Neuronal stem cell (in vitro differentiated cells): ENCODE data around the gene ATP6V0E1.
"Not testable (repeated sequence)": the region's sequence is repeated elsewhere in the genome, so short reads cannot be mapped to it uniquely, and the experiment has no call there.

Experiments used
- DNase-seq: peaks from one replicate; pipeline ENCODE4 v3.0.0-alpha.2; 2013; ENCODE audit warnings: low spot score
- H2AFZ ChIP-seq: one replicate; pipeline ENCODE4 v1.6.1; 2013; ENCODE audit warnings: mild to moderate bottlenecking, low read length, inconsistent platforms
- H2AK5ac ChIP-seq: 2 replicates; pipeline ENCODE4 v1.6.1; 2013; ENCODE audit warnings: low read depth, mild to moderate bottlenecking, inconsistent platforms, low read length, moderate library complexity, mixed read lengths
- H2BK120ac ChIP-seq: 2 replicates; pipeline ENCODE4 v1.6.1; 2013; ENCODE audit warnings: low read depth, mild to moderate bottlenecking, inconsistent platforms, low read length, moderate library complexity, mixed read lengths
- H2BK12ac ChIP-seq: one replicate; pipeline ENCODE4 v1.6.1; 2013; ENCODE audit warnings: low read length, inconsistent platforms
- H2BK15ac ChIP-seq: 2 replicates; pipeline ENCODE4 v1.6.1; 2013; ENCODE audit warnings: mild to moderate bottlenecking, low read length, inconsistent platforms, mixed read lengths
- H2BK5ac ChIP-seq: one replicate; pipeline ENCODE4 v1.6.1; 2013; ENCODE audit warnings: inconsistent platforms, mild to moderate bottlenecking, low read length, moderate library complexity
- H3K14ac ChIP-seq: one replicate; pipeline ENCODE4 v1.6.1; 2013; ENCODE audit warnings: low read length, inconsistent platforms
- H3K18ac ChIP-seq: 2 replicates; pipeline ENCODE4 v1.6.1; 2013; ENCODE audit warnings: low read length, inconsistent platforms
- H3K23ac ChIP-seq: 2 replicates; pipeline ENCODE4 v1.6.1; 2013; ENCODE audit warnings: low read depth, mild to moderate bottlenecking, mixed read lengths, low read length, inconsistent platforms; ENCODE audit not compliant: poor library complexity
- H3K27ac ChIP-seq: replicated peaks from 3 replicates; pipeline ENCODE4 v1.5.1; 2013; ENCODE audit warnings: low read length, inconsistent platforms
- H3K27me3 ChIP-seq, 3 experiments: 2 replicates each; pipeline ENCODE4 v1.6.1; 2013; ENCODE audit warnings: low read length in 3 of 3, mild to moderate bottlenecking in 2 of 3, inconsistent platforms in 1 of 3, low read depth in 1 of 3, mixed read lengths in 1 of 3, moderate library complexity in 1 of 3; ENCODE audit not compliant: control insufficient read depth in 3 of 3, insufficient read depth in 3 of 3
- H3K36me3 ChIP-seq, 2 donors: replicated peaks in 1 of 2; 2 replicates each; pipeline ENCODE4 v1.6.1; 2013; ENCODE audit warnings: low read length in 2 of 2; ENCODE audit not compliant: control insufficient read depth in 2 of 2, insufficient read depth in 2 of 2
- H3K4ac ChIP-seq: 2 replicates; pipeline ENCODE4 v1.6.1; 2013; ENCODE audit warnings: inconsistent platforms, mild to moderate bottlenecking, low read length, moderate library complexity
- H3K4me1 ChIP-seq, 2 donors: 1 replicate in 1 of 2; 2 replicates in 1 of 2; pipeline ENCODE4 v1.6.1; 2013; ENCODE audit warnings: low read length in 2 of 2, low read depth in 1 of 2; ENCODE audit not compliant: control insufficient read depth in 2 of 2, insufficient read depth in 1 of 2
- H3K4me2 ChIP-seq: one replicate; pipeline ENCODE4 v1.6.1; 2013; ENCODE audit warnings: mild to moderate bottlenecking, low read length, inconsistent platforms; ENCODE audit not compliant: insufficient read depth, poor library complexity, severe bottlenecking
- H3K4me3 ChIP-seq, 2 donors: 2 replicates each; pipeline ENCODE4 v1.5.1; 2013; ENCODE audit warnings: low read length in 2 of 2, mild to moderate bottlenecking in 2 of 2, inconsistent platforms in 1 of 2, moderate library complexity in 1 of 2
- H3K79me1 ChIP-seq: one replicate; pipeline ENCODE4 v1.6.1; 2013; ENCODE audit warnings: low read depth, mild to moderate bottlenecking, inconsistent platforms, low read length, moderate library complexity
- H3K9ac ChIP-seq: one replicate; pipeline ENCODE4 v1.6.1; 2013; ENCODE audit warnings: mild to moderate bottlenecking, low read depth, low read length, inconsistent platforms; ENCODE audit not compliant: poor library complexity
- H3K9me3 ChIP-seq, 2 donors: replicated peaks in 1 of 2; 2 replicates each; pipeline versions ENCODE3 to v1.6.1; 2013; ENCODE audit warnings: low read length in 2 of 2, mild to moderate bottlenecking in 2 of 2, inconsistent platforms in 1 of 2, low read depth in 1 of 2, mixed read lengths in 1 of 2, moderate library complexity in 1 of 2; ENCODE audit not compliant: control insufficient read depth in 2 of 2, insufficient read depth in 1 of 2
- H4K8ac ChIP-seq: one replicate; pipeline ENCODE4 v1.6.1; 2013; ENCODE audit warnings: low read depth, mild to moderate bottlenecking, inconsistent platforms, low read length, moderate library complexity
- H4K91ac ChIP-seq: one replicate; pipeline ENCODE4 v1.6.1; 2013; ENCODE audit warnings: low read length, low read depth, mild to moderate bottlenecking, inconsistent platforms; ENCODE audit not compliant: poor library complexity
- WGBS, 2 donors: extraction: QIAGEN DNeasy Blood & Tissue Kit; methylation state at CpG; one replicate each; pipeline ENCODE4 v1.1.7; 2013; ENCODE audit warnings: missing lambda C conversion rate in 2 of 2, mixed read lengths in 1 of 2; ENCODE audit not compliant: insufficient read length in 2 of 2, insufficient replicate concordance in 1 of 2; ENCODE audit errors: extremely low coverage in 2 of 2; 5-methylcytosine and 5-hydroxymethylcytosine counted together

Gene ATP6V0E1

DNA sequence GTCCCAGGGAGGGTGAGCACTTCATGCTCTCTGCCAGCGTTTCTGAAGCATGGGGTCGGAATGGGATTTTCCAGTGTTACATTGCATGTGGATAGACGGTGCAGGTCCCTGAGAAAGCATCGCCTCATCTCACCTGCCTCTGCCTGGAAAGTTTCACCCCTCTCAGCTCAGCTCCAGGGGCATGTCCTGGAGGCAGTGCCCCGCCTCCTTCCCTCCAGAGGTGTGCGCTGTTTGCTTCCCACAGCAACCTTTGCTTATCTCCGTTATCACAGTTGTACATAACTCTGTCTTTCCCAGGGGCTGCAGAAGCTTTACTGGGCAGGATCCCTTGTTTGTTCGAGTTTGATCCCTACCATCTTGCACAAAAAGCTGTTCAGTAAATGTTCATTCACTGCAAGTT lies 61.9 kb downstream of the ATP6V0E1 start:
- Histone ChIP-seq H2BK15ac (no peak overlapping the region), H3K9ac (no peak overlapping the region), H3K23ac (no peak overlapping the region), H3K4me1 (peaks cover 0 to 2% of the 10 kb centered on the region in 2 donors), H2BK5ac (no peak overlapping the region), H3K14ac (no peak overlapping the region), H3K18ac (no peak overlapping the region), H3K4me3 (no peak overlapping the region), H3K4me2 (no peak overlapping the region), H3K9me3 (no peaks in the 10 kb centered on the region), H4K91ac (no peak overlapping the region), H3K27me3 (peaks cover 0 to 3% (median 0%) of the 10 kb centered on the region in 3 experiments), H3K4ac (no peak overlapping the region), H2BK12ac (no peak overlapping the region), H3K79me1 (no peaks in the 10 kb centered on the region), H2AK5ac (no peak overlapping the region), H4K8ac (no peak overlapping the region), H2BK120ac (no peak overlapping the region), H2AFZ (no peak overlapping the region), H3K36me3 (no peaks in the 10 kb centered on the region), H3K27ac (no peak overlapping the region)
- no peak for DNase-seq
- WGBS, 2 donors = no CpG with 5 or more reads among the region's 8 CpGs

DNA sequence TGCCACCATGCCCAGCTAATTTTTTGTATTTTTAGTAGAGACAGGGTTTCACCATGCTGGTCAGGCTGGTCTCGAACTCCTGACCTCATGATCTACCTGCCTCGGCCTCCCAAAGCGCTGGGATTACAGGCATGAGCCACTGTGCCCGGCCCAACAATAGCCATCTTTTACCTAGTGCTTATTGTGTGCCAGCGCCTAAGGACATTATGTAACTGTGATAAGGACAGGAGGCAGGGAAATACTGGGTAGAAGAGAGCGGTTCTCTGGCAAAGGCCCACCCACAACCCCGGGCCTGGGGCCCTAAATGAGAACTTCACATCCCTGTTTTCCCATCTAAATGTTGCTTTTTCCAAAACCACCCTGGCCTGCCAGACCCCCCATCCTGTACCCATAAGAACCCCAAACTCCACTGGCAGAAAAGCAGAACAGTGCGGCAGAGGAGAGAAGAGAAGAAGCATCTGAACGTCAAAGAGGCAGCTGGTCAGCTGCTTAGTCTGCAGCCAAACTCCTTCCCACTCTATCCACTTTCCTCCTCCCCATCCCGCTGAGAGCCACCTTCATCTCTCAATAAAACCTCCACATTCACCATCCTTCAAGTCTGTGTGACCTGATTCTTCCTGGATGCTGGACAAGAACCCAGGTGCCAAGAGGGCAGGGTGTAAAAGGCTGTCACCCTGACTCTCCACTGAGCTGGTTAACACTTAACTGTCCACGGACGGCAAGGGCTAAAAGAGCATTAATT lies 63.7 kb downstream of the ATP6V0E1 start:
- not testable (repeated sequence) for H3K79me1 ChIP-seq, H3K9me3 ChIP-seq, H2BK12ac ChIP-seq, H3K4me2 ChIP-seq, H3K4me3 ChIP-seq, H4K8ac ChIP-seq, H2BK5ac ChIP-seq, H2AFZ ChIP-seq, H3K9ac ChIP-seq, H3K23ac ChIP-seq, H2BK15ac ChIP-seq, H2AK5ac ChIP-seq, H2BK120ac ChIP-seq, H4K91ac ChIP-seq, H3K4me1 ChIP-seq, H3K14ac ChIP-seq, H3K27me3 ChIP-seq, H3K18ac ChIP-seq, H3K36me3 ChIP-seq, DNase-seq, H3K27ac ChIP-seq, H3K4ac ChIP-seq
- no CpG with 5 or more reads among the region's 12 CpGs for WGBS, 2 donors

DNA sequence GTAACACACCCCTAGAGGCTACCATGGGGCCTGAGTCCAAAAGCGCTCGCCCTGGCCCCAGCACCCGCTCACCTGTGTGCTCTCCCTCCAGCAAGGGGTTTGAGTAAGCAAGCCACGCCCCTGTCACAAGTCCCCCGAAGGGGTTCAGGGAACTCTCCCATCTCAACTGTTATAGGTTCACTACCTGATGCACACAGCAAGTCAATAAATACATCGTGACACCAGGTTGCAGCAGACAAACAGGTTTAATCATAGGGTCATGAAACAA lies 64.2 kb downstream of the ATP6V0E1 start:
- Histone ChIP-seq H3K4me2 (no peak overlapping the region), H3K9ac (no peak overlapping the region), H3K79me1 (no peaks in the 10 kb centered on the region), H3K27ac (no peak overlapping the region), H3K27me3 (peaks cover 0 to 3% (median 2%) of the 10 kb centered on the region in 3 experiments), H3K36me3 (no peaks in the 10 kb centered on the region), H3K23ac (no peak overlapping the region), H2BK12ac (no peak overlapping the region), H3K18ac (no peak overlapping the region), H2AK5ac (no peak overlapping the region), H2BK15ac (no peak overlapping the region), H4K8ac (no peak overlapping the region), H3K4me3 (no peak overlapping the region), H3K9me3 (no peaks in the 10 kb centered on the region), H4K91ac (no peak overlapping the region), H3K4me1 (peaks cover 0 to 2% of the 10 kb centered on the region in 2 donors), H3K4ac (no peak overlapping the region), H3K14ac (no peak overlapping the region), H2BK120ac (no peak overlapping the region), H2BK5ac (no peak overlapping the region), H2AFZ (no peak overlapping the region)
- DNase-seq = no peak
- no CpG with 5 or more reads among the region's 6 CpGs for WGBS, 2 donors

DNA sequence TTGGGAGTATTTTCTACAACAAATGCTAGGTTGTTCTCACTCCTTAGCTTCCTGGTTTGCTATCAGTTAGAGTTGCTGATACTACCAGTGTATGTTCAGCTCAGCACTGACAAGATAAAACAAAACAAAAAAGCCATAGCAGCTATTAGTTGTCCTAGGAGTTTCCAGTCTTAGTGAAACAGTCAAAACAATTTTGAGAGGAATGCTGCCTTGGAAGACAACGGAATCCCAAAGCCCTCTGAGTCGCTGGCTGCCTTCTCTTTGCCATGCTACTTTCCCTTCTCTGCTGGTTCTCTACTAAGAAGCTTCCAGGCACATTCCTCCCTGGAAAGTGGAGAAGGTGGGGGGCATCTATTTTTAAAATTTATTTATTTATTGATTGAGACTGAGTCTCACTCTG lies 67.2 kb downstream of the ATP6V0E1 start:
- H3K14ac ChIP-seq = no peak overlapping the region
- no peak overlapping the region for H3K18ac ChIP-seq
- H2AFZ ChIP-seq = no peak overlapping the region
- no peak overlapping the region for H3K4me3 ChIP-seq
- no peak overlapping the region for H3K4ac ChIP-seq
- no peak overlapping the region for H3K9ac ChIP-seq
- no peaks in the 10 kb centered on the region for H3K36me3 ChIP-seq
- no peak overlapping the region for H2AK5ac ChIP-seq
- H3K4me1 ChIP-seq = peaks cover 0 to 2% of the 10 kb centered on the region in 2 donors
- no peaks in the 10 kb centered on the region for H3K9me3 ChIP-seq
- H4K8ac ChIP-seq = no peak overlapping the region
- no CpG with 5 or more reads among the region's 2 CpGs for whole genome bisulfite sequencing, 2 donors
- no peak overlapping the region for H2BK12ac ChIP-seq
- DNase-seq = no peak
- no peak overlapping the region for H3K27ac ChIP-seq
- no peak overlapping the region for H2BK5ac ChIP-seq
- H2BK120ac ChIP-seq = no peak overlapping the region
- H3K79me1 ChIP-seq = no peaks in the 10 kb centered on the region
- no peak overlapping the region for H2BK15ac ChIP-seq
- no peak overlapping the region for H3K4me2 ChIP-seq
- H3K27me3 ChIP-seq = peaks cover 0 to 4% (median 2%) of the 10 kb centered on the region in 3 experiments
- no peak overlapping the region for H3K23ac ChIP-seq
- no peak overlapping the region for H4K91ac ChIP-seq
